Cardiac muscle cell (in vitro differentiated cells and primary cell): ENCODE data around the gene TTC6. TPM values are rescaled to one million over a fixed set of nuclear protein-coding genes. Genes with fewer than 3 reads are reported as not detected.

Experiments used
- DNase-seq, 2 donors: peaks; one replicate each; pipeline versions ENCODE4 v3.0.0 to v3.0.0-alpha.2; 2010 to 2017; ENCODE audit warnings: low read depth in 1 of 2, low spot score in 1 of 2
- H3K27ac ChIP-seq: fragments of 200-600 bp; sonication (generic); 2 replicates; pipeline ENCODE4 v1.5.1; 2016
- H3K27me3 ChIP-seq: fragments of 200-600 bp; sonication (generic); 2 replicates; pipeline ENCODE4 v1.6.0; 2016; ENCODE audit warnings: control low read depth
- H3K36me3 ChIP-seq: fragments of 200-600 bp; sonication (generic); 2 replicates; pipeline ENCODE4 v1.5.1; 2016; ENCODE audit warnings: control low read depth
- H3K4me1 ChIP-seq: fragments of 200-600 bp; sonication (generic); 2 replicates; pipeline ENCODE4 v1.8.1; 2017; ENCODE audit warnings: low read depth, mild to moderate bottlenecking, mixed run types
- H3K4me3 ChIP-seq: fragments of 200-600 bp; sonication (generic); 2 replicates; pipeline ENCODE4 v1.5.1; 2016; ENCODE audit warnings: mild to moderate bottlenecking
- H3K9me3 ChIP-seq: fragments of 200-600 bp; sonication (generic); 2 replicates; pipeline ENCODE4 v1.5.1; 2017; ENCODE audit warnings: low read depth, mild to moderate bottlenecking, control low read depth
- CTCF ChIP-seq: IDR thresholded peaks from 2 replicates; pipeline ENCODE4 v1.5.1; 2012; ENCODE audit warnings: low read depth, mild to moderate bottlenecking, low read length
- polyA plus RNA-seq: library from polyadenylated mRNA; unstranded; fragments of >200 nt; fragmentation: Nextera tagmentation; extraction: Ambion mirVana; gene quantifications from 2 replicates; pipeline ENCODE4 v1.2.1, GENCODE V29; 2016
- total RNA-seq: library from RNA; depleted of rRNA; stranded (reverse); fragments of >200 nt; gene quantifications from 2 replicates; pipeline ENCODE4 v1.2.3, GENCODE V29; 2016

TTC6 gene
- total and polyA plus RNA-seq, 2 experiments from 2014 or later = not detected

DNA sequence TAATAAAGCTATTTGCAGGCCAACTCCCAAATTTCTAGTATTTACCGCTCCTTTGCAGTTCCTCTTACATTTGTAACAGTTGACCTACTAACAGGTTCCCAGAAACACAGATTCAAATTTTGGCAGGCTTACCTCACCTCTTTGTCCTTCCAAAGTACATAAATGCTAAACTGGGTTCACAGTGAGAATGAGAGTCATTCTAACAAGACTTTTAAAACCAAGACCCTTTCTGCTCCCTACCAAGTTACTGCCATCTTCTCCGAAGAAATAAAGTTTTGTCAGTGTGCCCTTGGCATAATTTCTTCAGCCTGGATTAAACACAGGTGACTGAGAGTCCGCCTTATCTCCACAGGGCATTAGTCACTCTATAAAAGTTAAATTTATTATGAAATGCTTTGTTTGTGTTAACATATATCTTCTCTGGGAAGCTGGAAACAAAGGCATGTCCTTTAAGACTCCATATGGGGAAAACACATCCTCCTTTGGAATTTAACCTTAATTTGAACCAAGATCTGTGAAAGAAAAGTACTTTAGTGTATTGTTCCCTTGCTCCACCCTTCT is 28.5 kb upstream of the TTC6 start:
- Histone ChIP-seq H3K4me1 (no peaks in the 10 kb centered on the region), H3K27ac (no peak overlapping the region), H3K9me3 (no peaks in the 10 kb centered on the region), H3K36me3 (no peaks in the 10 kb centered on the region), H3K4me3 (no peak overlapping the region), H3K27me3 (no peaks in the 10 kb centered on the region)
- peak in 1 of 2 donors; percentile 61 for DNase-seq
- no peak for TF ChIP-seq CTCF

- TF ChIP-seq CTCF = no peak
- H3K27me3 ChIP-seq = peaks cover 7% of the 10 kb centered on the region
- H3K4me1 ChIP-seq = no peaks in the 10 kb centered on the region
- H3K4me3 ChIP-seq = no peak overlapping the region
- H3K27ac ChIP-seq = no peak overlapping the region
- no peaks in the 10 kb centered on the region for H3K9me3 ChIP-seq
- H3K36me3 ChIP-seq = no peaks in the 10 kb centered on the region
- DNase-seq = no peak
Measured at GRCh38 chr14:37569729-37570128, 25.7 kb upstream of the TTC6 start.

DNA sequence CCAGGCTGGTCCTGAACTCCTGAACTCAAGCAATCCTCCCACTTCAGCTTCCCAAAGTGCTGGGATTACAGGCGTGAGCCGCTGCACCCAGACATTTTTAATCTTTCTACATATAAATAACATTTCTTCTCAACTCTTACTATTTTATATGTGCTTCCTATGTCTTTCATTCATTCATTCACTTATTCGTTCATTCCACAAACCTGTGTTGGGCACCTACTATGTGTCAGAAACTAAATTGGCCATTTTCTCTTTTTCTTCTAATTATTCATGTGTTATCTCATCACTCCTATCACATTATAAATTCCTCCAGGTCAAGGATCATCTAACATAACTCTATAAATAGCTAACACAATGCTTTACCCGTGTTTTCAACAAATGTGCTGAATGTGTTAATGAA is 24.0 kb upstream of the TTC6 start:
- no peak for TF ChIP-seq CTCF
- H3K4me1 ChIP-seq = no peaks in the 10 kb centered on the region

GRCh38 chr14:37573356-37573755 is 22.1 kb upstream of the TTC6 start:
- DNase-seq = no peak
- Histone ChIP-seq H3K4me1 (no peaks in the 10 kb centered on the region), H3K4me3 (no peak overlapping the region), H3K36me3 (no peaks in the 10 kb centered on the region), H3K27ac (no peak overlapping the region), H3K27me3 (peaks cover 37% of the 10 kb centered on the region), H3K9me3 (no peaks in the 10 kb centered on the region)
- no peak for TF ChIP-seq CTCF

More for the DNA sequence above, 24.0 kb upstream of the TTC6 start:
- Histone ChIP-seq H3K27me3 (peaks cover 17% of the 10 kb centered on the region), H3K9me3 (no peaks in the 10 kb centered on the region), H3K27ac (no peak overlapping the region), H3K36me3 (no peaks in the 10 kb centered on the region), H3K4me3 (no peak overlapping the region)
- no peak for DNase-seq

DNA sequence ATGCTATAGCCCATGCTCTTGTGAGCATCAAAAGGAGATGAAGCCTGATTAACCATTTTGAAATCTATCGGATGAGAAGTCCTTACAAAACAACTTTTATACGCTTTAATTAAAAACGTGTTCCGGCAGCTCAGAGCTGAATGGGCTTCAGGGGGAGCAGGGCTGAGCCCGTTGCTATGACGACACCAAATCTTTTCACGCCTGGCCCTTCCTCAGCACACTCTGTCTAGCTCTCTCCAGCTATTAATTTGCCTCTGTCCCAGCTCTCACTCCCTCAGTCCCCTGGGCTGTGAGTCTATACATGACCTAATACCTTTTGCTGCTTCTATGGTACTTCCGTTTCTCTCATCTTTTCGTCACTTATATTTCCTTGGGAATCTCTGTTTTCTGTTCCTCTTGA is 16.2 kb upstream of the TTC6 start:
- no peaks in the 10 kb centered on the region for H3K36me3 ChIP-seq
- H3K9me3 ChIP-seq = no peaks in the 10 kb centered on the region
- H3K27me3 ChIP-seq = peaks cover 89% of the 10 kb centered on the region
- H3K4me1 ChIP-seq = no peaks in the 10 kb centered on the region
- TF ChIP-seq CTCF = no peak
- no peak overlapping the region for H3K4me3 ChIP-seq
- DNase-seq = no peak
- H3K27ac ChIP-seq = no peak overlapping the region

DNA sequence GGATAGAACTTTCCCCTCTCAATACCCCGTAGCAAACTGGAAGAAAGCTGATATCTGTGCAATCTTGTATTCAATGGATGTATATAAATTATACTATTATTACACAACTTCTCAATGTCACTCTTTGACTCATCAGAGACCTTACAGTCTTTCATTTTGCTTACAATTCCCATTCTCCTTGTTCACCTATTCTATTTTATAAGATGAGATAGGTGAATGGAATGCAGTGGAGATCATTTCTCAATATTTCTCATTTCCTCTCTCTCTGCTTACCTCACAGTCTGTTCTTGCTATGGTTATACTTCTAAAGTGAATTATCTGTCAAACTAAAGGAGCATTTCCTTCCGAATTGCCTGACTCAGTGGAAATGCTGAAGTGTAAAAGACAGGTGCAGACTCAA is 15.3 kb upstream of the TTC6 start:
- H3K27me3 ChIP-seq = peaks cover 98% of the 10 kb centered on the region
- no peak for DNase-seq
- H3K36me3 ChIP-seq = no peaks in the 10 kb centered on the region
- TF ChIP-seq CTCF = no peak
- no peaks in the 10 kb centered on the region for H3K4me1 ChIP-seq
- no peak overlapping the region for H3K4me3 ChIP-seq
- H3K9me3 ChIP-seq = no peaks in the 10 kb centered on the region
- no peak overlapping the region for H3K27ac ChIP-seq
